ENCODE measurements around the gene FNTB.

DNA sequence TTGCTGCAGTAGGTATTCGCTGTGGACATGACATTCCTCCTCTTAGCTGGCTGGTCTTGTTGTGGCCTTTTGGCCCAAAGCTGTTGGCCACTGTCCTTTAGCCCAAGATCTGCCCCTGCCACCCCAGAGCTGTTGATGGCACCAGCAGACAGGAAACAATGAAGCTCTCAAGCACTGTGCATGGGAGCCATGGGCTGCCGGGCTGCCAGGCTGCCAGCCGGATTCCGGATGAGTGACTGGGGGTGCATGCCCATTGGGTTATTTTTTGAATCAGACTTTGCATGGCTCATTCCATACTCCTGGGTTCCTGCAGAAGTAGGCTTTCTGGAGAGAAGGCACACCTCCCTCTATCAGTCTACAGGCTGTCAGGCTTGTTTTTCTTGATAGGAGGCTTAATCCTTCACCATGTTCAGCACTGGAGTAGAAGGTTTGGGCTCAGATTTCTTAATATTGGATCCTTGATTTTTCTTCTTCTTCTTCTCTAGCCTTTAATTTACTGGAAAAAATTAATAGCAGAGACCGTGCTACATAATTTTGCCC, 83.2 kb downstream of the FNTB start:
- TF ChIP-seq, protein P1, sequence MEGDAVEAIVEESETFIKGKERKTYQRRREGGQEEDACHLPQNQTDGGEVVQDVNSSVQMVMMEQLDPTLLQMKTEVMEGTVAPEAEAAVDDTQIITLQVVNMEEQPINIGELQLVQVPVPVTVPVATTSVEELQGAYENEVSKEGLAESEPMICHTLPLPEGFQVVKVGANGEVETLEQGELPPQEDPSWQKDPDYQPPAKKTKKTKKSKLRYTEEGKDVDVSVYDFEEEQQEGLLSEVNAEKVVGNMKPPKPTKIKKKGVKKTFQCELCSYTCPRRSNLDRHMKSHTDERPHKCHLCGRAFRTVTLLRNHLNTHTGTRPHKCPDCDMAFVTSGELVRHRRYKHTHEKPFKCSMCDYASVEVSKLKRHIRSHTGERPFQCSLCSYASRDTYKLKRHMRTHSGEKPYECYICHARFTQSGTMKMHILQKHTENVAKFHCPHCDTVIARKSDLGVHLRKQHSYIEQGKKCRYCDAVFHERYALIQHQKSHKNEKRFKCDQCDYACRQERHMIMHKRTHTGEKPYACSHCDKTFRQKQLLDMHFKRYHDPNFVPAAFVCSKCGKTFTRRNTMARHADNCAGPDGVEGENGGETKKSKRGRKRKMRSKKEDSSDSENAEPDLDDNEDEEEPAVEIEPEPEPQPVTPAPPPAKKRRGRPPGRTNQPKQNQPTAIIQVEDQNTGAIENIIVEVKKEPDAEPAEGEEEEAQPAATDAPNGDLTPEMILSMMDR (IDR thresholded peaks at IDR 0.05; ENCODE audit: control extremely low read depth in 1 of 3, insufficient read depth in 1 of 3, low read depth in 1 of 3, low read length in 3 of 3), result no peak
- TF ChIP-seq GABPA (IDR thresholded peaks at IDR 0.05; ENCODE audit: borderline replicate concordance, insufficient read depth, low read length) (no peak), EZH2 (IDR thresholded peaks at IDR 0.05; ENCODE audit: low read depth, low read length, severe bottlenecking) (no peak)
